ENCODE measurements around the gene IRX2.

GRCh38 chr5:2740051-2740875 lies 11.2 kb downstream of the IRX2 start:
- TF ChIP-seq CTCF (IDR thresholded peaks at IDR 0.05 in 2 of 3, conservative IDR thresholded peaks at IDR 0.05 in 1 of 3; ENCODE audit: control insufficient read depth in 2 of 3, extremely low read depth in 1 of 3, insufficient read depth in 1 of 3, low read depth in 3 of 3, low read length in 3 of 3): no peak
- TF ChIP-seq PML (IDR thresholded peaks at IDR 0.05; ENCODE audit: low read length): no peak
- no peak for TF ChIP-seq ATF3 (IDR thresholded peaks at IDR 0.05; ENCODE audit: borderline replicate concordance, extremely low read depth, low read depth, low read length)
- TF ChIP-seq STAT1 (conservative IDR thresholded peaks at IDR 0.05): no peak
- TF ChIP-seq REST (IDR thresholded peaks at IDR 0.05; ENCODE audit: low read depth, low read length): no peak
- no peak for TF ChIP-seq POLR2AphosphoS5 (IDR thresholded peaks at IDR 0.05; ENCODE audit: low read length)
- TF ChIP-seq JUND (IDR thresholded peaks at IDR 0.05; ENCODE audit: low read depth, low read length): no peak
- TF ChIP-seq E2F4 (IDR thresholded peaks at IDR 0.05; ENCODE audit: low read depth, low read length): no peak
- TF ChIP-seq RAD51 (IDR thresholded peaks at IDR 0.05): no peak
- TF ChIP-seq POU2F2 (IDR thresholded peaks at IDR 0.05; ENCODE audit: borderline replicate concordance, low read depth, low read length): no peak
